Transverse colon (tissue), 4 donors: ENCODE results near the gene ITGAE. TPM values are rescaled to one million over a fixed set of nuclear protein-coding genes. Genes with fewer than 3 reads are reported as not detected.

Source experiments
- DNase-seq: peaks from one replicate; pipeline ENCODE4 v3.0.0-alpha.2; 2019
- H3K27ac ChIP-seq, 4 donors: fragments of 200-600 bp; sonication (generic); 2 replicates each; pipeline ENCODE4 v1.5.1; 2016 to 2018; ENCODE audit warnings: inconsistent platforms in 4 of 4
- H3K27me3 ChIP-seq: fragments of 200-600 bp; sonication (generic); 2 replicates; pipeline ENCODE4 v1.5.1; 2017; ENCODE audit warnings: inconsistent platforms
- H3K36me3 ChIP-seq, 4 donors: fragments of 200-600 bp; sonication (generic); 2 replicates each; pipeline ENCODE4 v1.5.1; 2017 to 2019; ENCODE audit warnings: inconsistent platforms in 4 of 4
- H3K4me1 ChIP-seq, 4 donors: fragments of 200-600 bp; sonication (generic); 2 replicates each; pipeline ENCODE4 v1.5.1; 2017 to 2020; ENCODE audit warnings: inconsistent platforms in 4 of 4
- H3K4me3 ChIP-seq, 4 donors: fragments of 200-600 bp; sonication (generic); 1 replicate in 1 of 4; 2 replicates in 3 of 4; pipeline versions ENCODE4 v1.5.1 to v1.6.1; 2017 to 2019; ENCODE audit warnings: inconsistent platforms in 4 of 4
- H3K9me3 ChIP-seq, 2 donors: fragments of 200-600 bp; sonication (generic); 2 replicates each; pipeline ENCODE4 v1.5.1; 2017 to 2019; ENCODE audit warnings: inconsistent platforms in 2 of 2
- EP300 ChIP-seq: sonication (generic); formaldehyde crosslinking; IDR thresholded peaks from one replicate; pipeline ENCODE4 v1.6.1; 2017; ENCODE audit warnings: antibody characterized with exemption, low read depth
- POLR2A ChIP-seq: fragments of 450-650 bp; IDR thresholded peaks from one replicate; pipeline ENCODE4 v1.6.1; 2016; ENCODE audit warnings: antibody characterized with exemption, mild to moderate bottlenecking, moderate library complexity
- POLR2AphosphoS5 ChIP-seq, 3 donors: sonication (generic); formaldehyde crosslinking; IDR thresholded peaks; one replicate each; pipeline ENCODE4 v1.6.1; 2016; ENCODE audit warnings: antibody characterized with exemption in 3 of 3
- WGBS, 2 donors: methylation state at CpG; one replicate each; pipeline ENCODE4 v1.1.5; 2018; ENCODE audit warnings: low coverage in 1 of 2; 5-methylcytosine and 5-hydroxymethylcytosine counted together
- in situ Hi-C, 4 donors: fragments of 200-750 bp; cut with MboI; loops; one replicate each; pipeline versions ENCODE4 v1.15.0 to v1.15.1; 2017; ENCODE audit warnings: low sequenced_read_pairs in 3 of 4, low pct_ligation_motif_present in 1 of 4, low pct_unique_long_range_greater_than_20kb in 1 of 4
- intact Hi-C: fragments of 100-400 bp; cut with DNase I; formaldehyde crosslinking; loops from one replicate; pipeline ENCODE4 v1.15.1; 2023; ENCODE audit warnings: low total_unique reads
- total RNA-seq, 4 donors: library from RNA; depleted of rRNA; stranded (reverse); fragments of >200 nt; gene quantifications; one replicate each; pipeline ENCODE4 v1.1.0, GENCODE V29; 2016
- TF ChIP-seq, protein P1 (sequence below), 5 experiments: fragments of 200-600 bp in 3 of 5; fragments of 450-650 bp in 2 of 5; sonication (generic) in 3 of 5; IDR thresholded peaks; 1 replicate in 2 of 5; 2 replicates in 3 of 5; pipeline ENCODE4 v1.5.1; 2016 to 2017; ENCODE audit warnings: antibody characterized with exemption in 5 of 5, inconsistent platforms in 3 of 5, mild to moderate bottlenecking in 2 of 5, moderate library complexity in 1 of 5

The ITGAE gene
- total RNA-seq, 4 donors from 2014 or later, result 2.8 to 23.1 (median 14.5) TPM

DNA sequence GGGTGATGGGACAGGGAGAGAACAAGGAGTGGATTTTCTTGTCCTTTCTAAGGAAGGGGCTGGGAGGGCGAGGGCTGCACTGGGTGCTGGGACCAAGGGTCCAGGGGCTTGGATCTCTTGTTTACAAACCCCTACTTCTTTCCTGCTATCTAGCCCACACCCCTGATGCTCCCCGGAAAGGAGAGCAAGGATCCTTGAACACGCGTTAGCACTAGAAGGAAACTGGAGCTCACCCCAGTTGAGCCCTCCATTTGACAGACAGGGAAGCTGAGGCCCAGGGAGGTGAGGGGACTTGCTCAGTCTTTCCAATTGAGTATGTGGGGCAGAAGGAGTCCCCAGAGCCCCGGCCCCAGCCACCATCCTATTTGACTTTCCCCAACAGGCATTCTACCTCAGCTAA, 4.6 kb upstream of the ITGAE start:
- intact Hi-C loops (no loop called here), in situ Hi-C loops (no loop called here)
- WGBS, 2 donors, result 89% methylated on average over 5 of the region's 5 CpGs; no CpG with 5 or more reads in 1 of the 2 donors
- Histone ChIP-seq H3K4me3 (no peak overlapping the region), H3K36me3 (peaks cover 0 to 15% (median 0%) of the 10 kb centered on the region in 4 donors), H3K4me1 (peaks cover 0 to 4% (median 0%) of the 10 kb centered on the region in 4 donors), H3K9me3 (no peaks in the 10 kb centered on the region), H3K27ac (no peak overlapping the region), H3K27me3 (no peaks in the 10 kb centered on the region)
- TF ChIP-seq, protein P1, sequence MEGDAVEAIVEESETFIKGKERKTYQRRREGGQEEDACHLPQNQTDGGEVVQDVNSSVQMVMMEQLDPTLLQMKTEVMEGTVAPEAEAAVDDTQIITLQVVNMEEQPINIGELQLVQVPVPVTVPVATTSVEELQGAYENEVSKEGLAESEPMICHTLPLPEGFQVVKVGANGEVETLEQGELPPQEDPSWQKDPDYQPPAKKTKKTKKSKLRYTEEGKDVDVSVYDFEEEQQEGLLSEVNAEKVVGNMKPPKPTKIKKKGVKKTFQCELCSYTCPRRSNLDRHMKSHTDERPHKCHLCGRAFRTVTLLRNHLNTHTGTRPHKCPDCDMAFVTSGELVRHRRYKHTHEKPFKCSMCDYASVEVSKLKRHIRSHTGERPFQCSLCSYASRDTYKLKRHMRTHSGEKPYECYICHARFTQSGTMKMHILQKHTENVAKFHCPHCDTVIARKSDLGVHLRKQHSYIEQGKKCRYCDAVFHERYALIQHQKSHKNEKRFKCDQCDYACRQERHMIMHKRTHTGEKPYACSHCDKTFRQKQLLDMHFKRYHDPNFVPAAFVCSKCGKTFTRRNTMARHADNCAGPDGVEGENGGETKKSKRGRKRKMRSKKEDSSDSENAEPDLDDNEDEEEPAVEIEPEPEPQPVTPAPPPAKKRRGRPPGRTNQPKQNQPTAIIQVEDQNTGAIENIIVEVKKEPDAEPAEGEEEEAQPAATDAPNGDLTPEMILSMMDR (IDR thresholded peaks at IDR 0.05), result no peak
- TF ChIP-seq EP300 (no peak), POLR2A (no peak), POLR2AphosphoS5 (IDR thresholded peaks at IDR 0.05) (no peak)
- no peak for DNase-seq

DNA sequence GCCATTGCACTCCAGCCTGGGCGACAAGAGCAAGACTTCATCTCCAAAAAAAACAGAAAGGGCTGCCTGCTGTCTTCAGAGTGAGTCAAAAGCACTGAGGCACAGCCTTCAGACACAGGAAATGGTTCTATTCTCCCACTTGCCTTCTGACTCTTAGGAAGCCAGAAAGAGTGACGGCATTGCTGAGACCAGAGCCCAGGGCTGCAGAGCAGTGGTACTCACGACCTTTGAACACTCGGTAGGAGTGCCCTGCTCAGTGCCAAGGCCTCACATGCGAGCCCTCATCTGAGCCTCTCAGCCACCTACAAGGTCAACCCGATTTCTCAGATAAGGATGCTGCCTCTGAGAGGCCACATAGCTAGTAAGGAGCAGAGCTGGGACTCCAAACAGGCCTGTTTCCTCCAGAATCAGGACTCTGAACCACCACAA, 3.5 kb upstream of the ITGAE start:
- no peak for DNase-seq
- H3K4me3 ChIP-seq, result no peak overlapping the region
- no peak overlapping the region for H3K27ac ChIP-seq
- intact Hi-C loops (no loop called here), in situ Hi-C loops (no loop called here)
- TF ChIP-seq EP300, result no peak
- TF ChIP-seq POLR2AphosphoS5 (IDR thresholded peaks at IDR 0.05), result no peak
- TF ChIP-seq, protein P1 (IDR thresholded peaks at IDR 0.05), result no peak
- no peak for TF ChIP-seq POLR2A
- H3K4me1 ChIP-seq, result peaks cover 0 to 4% (median 0%) of the 10 kb centered on the region in 4 donors
- H3K36me3 ChIP-seq, result peaks cover 0 to 13% (median 0%) of the 10 kb centered on the region in 4 donors
- no peaks in the 10 kb centered on the region for H3K27me3 ChIP-seq
- no peaks in the 10 kb centered on the region for H3K9me3 ChIP-seq
- 60 to 75% methylated on average over 1 to 6 of the region's 6 CpGs for WGBS, 2 donors

DNA sequence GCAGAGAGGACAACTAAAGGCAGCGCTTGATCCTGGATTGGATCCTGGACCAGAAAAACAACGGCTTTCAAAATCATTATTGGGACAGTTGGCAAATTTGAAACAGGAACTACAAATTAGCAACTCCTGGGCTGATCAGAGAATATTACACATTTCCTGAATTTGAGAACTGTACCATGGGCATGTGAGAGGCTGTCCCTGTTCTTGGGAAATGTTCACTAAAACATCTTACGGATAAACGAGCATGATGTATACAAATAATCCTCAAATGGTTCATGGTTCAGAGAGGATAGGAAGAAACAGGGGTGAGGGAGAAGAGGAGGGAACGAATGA, 2.3 kb upstream of the ITGAE start:
- no peak for TF ChIP-seq EP300
- TF ChIP-seq POLR2AphosphoS5 (IDR thresholded peaks at IDR 0.05), result no peak
- TF ChIP-seq POLR2A, result no peak
- in situ Hi-C loops, result no loop called here
- Histone ChIP-seq H3K4me3 (no peak overlapping the region), H3K4me1 (peaks cover 0 to 4% (median 0%) of the 10 kb centered on the region in 4 donors), H3K27ac (peak overlapping the region in 3 of 4 donors; percentile 59 to 80 (median 68)), H3K27me3 (no peaks in the 10 kb centered on the region), H3K36me3 (peaks cover 0 to 12% (median 0%) of the 10 kb centered on the region in 4 donors), H3K9me3 (no peaks in the 10 kb centered on the region)
- intact Hi-C loops, result no loop called here
- WGBS, 2 donors, result 75 to 87% methylated on average over 5 of the region's 5 CpGs
- DNase-seq, result no peak

DNA sequence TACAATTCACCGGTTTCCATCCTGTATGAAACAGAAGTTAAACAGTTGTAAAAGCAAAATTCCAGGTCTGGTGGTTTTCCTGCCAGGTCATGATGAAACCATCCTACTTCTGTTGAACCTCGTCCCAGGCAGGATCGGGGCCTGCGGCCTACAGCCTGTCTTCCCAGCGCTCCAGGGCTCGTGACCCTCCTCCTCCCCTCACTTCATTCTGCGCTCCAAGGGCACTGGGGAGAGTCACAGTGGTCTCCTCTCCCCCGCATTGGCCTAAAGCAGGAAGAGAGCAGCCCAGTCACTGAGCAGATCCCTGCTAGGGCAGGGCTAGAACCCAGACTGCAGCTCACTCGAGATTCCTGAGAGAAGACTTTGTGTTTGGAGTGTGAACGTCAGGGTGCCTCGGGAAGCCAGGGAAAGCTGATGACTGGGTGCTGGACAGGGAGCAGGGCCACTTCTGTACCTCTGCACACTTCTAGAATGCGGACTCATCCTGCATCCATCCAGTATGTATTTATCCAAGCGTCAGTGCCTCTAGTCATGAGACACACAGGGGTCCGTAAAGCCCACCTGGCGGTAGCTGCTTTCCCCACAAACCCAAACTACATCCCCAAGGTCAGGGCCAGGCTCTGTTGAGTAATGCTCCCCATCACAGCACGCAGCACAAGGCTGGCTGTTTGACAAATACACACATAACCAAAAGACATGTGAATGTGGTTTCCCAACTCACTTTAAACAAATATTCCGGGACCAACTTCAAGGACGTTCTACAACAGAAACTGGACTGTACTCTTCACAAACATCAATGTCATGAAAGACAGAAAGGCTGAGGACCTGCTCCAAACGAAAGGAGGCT, 1.7 kb upstream of the ITGAE start:
- Histone ChIP-seq H3K36me3 (peaks cover 0 to 6% (median 0%) of the 10 kb centered on the region in 4 donors), H3K9me3 (no peaks in the 10 kb centered on the region), H3K27me3 (no peaks in the 10 kb centered on the region), H3K4me3 (no peak overlapping the region), H3K27ac (peak overlapping the region; percentile 52 to 80 (median 64)), H3K4me1 (peaks cover 0 to 4% (median 0%) of the 10 kb centered on the region in 4 donors)
- intact Hi-C loops, result no loop called here
- in situ Hi-C loops, result no loop called here
- DNase-seq, result peak; percentile 45
- 71 to 100% methylated on average over 1 to 19 of the region's 19 CpGs for WGBS, 2 donors
- TF ChIP-seq, protein P1 (IDR thresholded peaks at IDR 0.05), result no peak
- peak; percentile 6 to 36 (median 26) for TF ChIP-seq POLR2AphosphoS5 (IDR thresholded peaks at IDR 0.05)
